CD4-positive, alpha-beta T cell treated with Interleukin-15 for 1 hour (primary cell): ENCODE results near the gene EDAR.

Source experiments
- DNase-seq: peaks from one replicate; pipeline ENCODE4 v3.0.0-alpha.2; 2020

EDAR gene

GRCh38 chr2:108923019-108923700 lies 65.9 kb downstream of the EDAR start:
- no peak for DNase-seq

DNA sequence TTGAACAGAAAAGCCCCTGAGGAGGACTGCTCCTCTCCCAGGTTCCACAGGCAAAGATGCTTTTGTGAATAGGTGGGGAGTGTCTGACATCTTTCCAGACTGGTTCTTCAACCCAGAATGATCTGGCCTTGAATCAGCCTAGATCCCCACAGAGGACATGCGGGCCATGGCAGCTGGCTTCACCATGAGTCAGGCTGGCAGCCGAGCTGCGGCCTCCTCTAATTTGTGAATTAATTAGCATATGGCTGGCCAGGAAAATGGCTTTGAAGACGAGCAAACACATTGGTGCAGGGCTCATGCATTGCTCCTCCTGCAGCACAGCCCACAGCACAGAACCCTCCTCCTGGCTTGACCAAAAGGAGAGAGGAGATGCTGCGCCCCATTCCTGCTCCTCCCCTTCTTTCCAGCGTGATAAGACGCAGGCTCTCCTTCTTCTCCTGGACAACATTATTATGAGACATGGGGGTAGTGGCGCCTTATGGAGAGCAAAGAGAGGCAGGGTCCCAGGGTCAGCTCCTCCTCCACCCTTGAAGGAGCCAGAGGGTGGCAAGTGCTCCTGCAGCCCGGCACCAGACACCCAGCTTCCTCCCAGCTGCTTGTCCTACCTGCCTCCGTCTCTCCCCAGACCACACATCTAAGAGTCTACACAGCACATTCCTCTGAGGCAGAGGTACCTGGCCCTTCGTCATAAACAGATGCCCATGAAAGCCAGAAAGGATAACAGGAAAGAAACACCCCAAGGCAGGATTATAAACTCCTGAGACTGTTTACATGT lies 66.7 kb downstream of the EDAR start:
- DNase-seq = no peak

GRCh38 chr2:108921096-108922030 lies 67.7 kb downstream of the EDAR start:
- no peak for DNase-seq

DNA sequence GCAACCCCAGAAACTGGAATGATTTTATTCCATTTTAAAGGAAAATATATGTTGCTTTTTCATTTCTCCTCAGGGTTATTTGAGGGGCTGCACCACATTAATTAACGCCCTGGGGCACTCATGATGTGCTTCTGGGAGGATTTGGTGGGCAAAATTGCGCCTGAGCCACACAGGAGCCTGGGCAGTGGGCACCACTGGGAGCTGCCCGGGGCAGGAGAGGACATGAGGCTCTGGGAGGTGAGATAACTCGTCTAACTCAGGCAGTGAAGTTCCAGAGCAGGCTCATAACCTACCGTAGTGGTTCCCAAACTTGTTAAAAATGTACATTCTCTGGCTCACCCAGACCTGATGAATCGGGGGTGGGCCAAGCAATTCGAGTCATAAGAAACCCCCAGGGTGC lies 68.3 kb downstream of the EDAR start:
- no peak for DNase-seq

DNA sequence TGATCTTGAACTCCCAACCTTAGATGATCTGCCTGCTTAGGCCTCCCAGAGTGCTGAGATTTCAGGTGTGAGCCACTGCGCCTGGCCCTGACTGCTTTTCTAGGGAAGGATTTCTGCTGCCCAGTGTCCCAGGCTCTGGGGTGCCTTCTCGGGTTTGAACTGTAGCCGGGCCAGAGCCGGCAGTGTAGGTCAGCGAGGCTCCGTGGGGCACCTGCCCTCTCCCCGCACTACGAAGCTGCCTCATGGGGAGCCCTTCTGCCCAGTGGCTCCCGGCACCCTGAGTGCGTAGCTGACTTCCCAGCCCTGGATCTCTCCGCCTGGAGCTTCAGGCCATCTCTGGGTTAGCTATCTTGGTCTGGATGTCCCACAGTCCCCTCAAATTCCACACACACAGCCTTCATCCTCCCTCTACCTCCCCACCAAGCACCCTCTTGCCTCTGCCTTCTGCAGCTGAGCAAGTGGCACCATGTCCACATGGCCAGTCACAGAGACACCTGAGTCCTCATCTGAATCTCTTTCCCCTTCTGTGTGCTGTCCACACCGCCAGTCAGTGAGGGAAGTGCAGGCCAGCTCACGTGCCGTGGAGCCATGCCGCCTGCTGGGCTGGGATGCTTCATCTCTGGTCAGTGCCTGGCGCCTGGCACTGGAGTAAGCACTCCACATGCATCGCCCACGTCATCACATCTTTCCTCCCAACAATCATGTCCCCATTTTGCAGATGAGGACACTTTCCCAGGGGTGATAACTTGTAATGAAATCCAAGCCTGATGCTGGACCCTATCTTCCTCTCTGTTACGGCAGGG lies 69.2 kb downstream of the EDAR start:
- no peak for DNase-seq

DNA sequence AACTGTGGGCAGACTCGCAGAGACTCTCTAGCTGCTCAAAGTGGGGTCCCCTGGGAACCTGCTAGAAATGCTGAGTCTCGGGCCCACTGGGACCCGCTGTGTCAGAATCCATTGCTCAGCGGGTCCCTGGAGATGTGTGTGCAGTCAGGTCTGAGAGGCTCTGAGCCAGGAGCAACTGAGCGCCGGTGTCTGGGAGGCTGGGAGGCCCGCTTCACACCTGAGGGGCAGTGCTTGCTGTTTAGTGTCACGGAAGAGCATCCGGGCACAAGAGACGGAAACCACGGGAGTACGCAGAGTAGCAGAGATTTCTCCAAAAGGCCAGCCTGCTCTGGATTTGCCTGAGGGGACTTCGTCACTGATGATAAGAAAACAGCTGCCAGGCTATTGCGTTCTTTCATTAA lies 70.1 kb downstream of the EDAR start:
- DNase-seq = no peak

DNA sequence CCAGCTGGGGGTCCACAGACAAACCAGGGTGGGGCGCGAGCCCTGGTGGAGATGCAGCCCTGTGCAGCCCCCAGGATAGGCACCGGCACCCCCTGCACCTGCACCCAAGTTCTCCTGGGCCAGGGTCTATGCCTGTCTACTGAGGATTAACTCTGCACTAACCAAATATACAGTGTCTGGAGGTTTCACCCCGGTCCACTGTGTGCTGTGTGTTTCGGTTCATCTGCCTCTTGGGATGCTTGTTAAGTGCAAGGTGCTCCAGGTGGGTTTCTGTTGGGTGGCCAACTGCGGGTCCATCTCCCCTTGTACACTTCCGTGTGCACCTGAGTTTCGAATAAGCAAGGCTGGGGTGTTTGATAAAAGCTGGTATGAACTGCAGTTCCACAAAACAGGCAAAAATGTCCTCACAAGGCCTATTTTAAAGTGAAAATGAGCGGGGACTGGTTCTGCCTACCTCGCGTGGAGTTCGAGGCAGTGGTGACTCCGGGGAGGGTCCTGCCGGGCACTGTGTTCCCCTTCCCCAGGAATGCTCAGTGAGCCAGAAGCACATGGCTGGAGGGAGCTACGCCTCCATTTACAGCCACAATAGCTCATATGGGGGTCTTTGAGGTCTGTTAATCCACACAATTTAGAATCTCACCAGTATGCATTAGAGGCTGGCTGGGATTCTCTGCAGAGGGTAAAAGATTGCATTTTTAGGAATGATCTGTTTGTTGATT lies 70.7 kb downstream of the EDAR start:
- no peak for DNase-seq

- DNase-seq = no peak
These were observed 71.5 kb downstream of the EDAR start for GRCh38 chr2:108917526-108917925.

DNA sequence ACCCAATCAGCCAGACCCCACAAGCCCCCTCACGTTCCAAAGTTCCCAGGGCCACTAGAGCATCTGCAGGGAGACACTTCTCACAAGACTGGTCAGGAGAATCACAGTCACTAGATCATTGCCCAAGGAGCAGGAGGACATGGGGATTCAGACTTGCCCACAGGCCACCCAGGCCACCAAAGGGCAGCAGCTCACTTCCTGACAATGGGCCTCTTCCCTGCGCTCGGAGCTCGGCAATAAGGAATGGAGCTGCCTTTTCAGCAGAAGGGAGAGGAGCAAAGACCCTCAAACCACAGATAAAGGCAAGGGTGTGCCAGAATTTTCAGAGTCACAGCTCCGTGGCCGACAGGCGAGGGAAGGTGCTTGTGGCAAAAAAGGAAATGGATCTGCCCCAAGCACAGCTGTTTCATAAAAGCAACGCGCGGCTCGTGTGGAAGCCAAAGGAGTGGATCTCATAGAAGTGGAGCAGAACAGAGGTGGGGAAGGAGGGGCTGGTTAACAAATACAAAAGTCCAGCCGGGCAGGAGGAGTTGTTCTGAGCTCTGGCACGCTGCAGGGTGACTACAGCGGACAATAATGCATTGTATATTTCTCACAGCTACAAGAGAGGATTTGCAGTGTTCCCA lies 72.1 kb downstream of the EDAR start:
- no peak for DNase-seq

DNA sequence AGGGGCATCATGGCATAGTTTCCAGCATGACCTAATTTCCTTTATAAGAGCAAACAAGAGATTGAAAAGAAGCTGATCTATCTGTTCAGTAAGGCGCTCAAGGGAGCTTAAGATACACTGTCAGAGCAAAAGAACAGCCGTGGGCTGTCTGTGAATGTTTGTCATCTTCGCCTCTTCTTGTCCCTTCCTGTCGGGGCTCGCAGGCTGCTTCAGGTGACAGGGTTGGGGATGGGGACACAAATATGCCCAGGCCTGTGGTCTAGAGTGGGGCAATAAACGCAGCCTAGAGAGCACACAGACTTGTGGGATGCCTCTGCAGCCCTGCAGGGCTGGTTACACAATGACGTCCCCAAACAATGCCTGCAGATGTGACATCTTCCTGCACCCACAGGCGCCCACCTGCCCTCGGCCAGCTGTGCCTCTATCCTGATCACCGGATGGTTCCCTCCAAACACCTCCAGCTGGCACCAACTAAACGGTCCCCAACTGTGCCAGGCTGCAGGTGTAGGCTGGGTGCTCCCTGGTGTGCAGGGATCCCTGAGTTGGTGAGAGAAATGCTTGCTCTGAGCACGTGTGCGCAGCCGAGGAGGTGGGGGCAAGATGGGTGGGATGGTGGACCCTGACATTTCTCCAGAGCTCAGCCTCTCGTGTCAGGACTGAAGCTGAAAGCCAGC lies 72.8 kb downstream of the EDAR start:
- DNase-seq = no peak

DNA sequence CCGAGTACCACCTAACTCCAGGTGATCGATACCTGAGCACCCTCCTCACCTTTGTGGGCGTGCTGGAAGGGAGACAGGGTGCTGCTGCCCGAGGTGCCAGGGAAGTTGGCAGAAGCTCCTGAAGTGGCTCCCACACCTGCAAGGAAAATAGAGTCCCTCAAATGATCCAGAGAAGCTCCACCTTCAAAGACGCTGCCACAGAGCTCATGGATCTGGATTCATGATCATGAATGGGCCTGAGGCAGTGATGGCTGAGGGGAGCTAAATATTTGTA lies 76.5 kb downstream of the EDAR start:
- DNase-seq = no peak

GRCh38 chr2:108911807-108912628 lies 77.0 kb downstream of the EDAR start:
- DNase-seq = no peak

DNA sequence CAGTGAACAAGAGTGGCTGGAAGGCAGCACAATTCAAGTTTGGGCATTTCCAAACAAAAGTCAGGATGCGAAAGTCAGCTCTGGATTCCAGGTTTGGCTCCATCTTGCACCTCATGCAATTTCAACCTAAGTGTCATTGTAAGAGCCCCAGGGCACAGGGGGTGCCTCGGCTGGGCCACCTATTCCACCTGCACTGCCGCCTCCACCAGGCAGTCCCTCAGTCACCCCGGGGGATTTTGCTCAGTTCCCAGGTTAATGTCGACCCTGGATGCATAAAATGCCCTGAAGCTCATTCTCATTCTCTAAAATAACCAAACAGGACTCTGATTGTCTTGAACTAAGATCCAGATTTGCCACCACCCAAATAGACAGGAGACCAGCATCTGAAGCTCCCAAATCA lies 77.6 kb downstream of the EDAR start:
- DNase-seq = no peak

- DNase-seq = no peak
These were observed 78.3 kb downstream of the EDAR start for GRCh38 chr2:108910541-108911396.

DNA sequence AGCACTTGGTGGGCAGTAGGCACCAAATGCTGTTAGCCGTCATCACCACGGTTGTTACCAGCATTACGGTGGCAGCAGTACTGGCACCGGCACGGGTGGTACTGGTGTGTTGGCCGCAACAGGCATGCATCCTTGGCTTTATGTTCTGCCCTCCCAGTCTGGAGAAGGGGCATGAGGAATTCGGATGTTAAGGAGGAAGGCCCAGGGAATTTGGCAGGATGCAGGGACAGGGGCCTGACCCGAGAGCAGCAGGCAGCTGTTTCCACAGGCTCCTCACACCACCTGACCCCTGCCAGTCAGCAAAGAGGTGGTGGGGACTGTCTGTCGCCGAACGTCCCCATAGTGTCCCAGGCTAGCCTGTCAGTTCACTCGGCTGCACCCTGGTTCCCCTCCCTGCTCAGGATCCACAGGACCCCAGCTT lies 79.0 kb downstream of the EDAR start:
- DNase-seq = no peak

DNA sequence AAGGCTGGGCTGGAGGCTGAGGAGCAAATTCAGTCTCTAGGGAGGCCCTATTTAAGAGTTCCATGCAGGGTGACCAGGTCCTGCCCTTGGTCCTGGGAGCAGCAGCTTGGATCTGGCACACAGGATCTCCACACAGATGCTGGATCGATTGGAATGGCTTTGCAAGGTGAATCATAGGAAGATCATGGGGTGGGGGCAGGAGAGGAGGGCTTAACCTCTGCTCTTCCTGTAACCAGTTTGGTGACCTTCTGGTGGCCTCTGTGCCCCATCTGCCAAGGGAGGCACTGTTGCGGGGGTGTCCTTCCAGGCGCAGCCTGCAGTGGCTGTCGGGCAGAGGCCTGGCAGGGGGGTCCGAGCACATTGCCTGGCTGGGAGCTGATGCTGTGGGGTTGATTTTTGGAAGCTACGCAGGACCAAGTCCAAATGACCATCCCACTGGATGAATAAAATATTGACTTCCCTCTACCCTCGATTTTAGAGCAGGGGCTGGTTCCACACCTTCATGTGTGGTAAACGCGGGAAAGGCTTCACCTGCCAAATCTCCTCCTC lies 79.7 kb downstream of the EDAR start:
- DNase-seq = no peak

GRCh38 chr2:108908713-108909070 lies 80.3 kb downstream of the EDAR start:
- no peak for DNase-seq

DNA sequence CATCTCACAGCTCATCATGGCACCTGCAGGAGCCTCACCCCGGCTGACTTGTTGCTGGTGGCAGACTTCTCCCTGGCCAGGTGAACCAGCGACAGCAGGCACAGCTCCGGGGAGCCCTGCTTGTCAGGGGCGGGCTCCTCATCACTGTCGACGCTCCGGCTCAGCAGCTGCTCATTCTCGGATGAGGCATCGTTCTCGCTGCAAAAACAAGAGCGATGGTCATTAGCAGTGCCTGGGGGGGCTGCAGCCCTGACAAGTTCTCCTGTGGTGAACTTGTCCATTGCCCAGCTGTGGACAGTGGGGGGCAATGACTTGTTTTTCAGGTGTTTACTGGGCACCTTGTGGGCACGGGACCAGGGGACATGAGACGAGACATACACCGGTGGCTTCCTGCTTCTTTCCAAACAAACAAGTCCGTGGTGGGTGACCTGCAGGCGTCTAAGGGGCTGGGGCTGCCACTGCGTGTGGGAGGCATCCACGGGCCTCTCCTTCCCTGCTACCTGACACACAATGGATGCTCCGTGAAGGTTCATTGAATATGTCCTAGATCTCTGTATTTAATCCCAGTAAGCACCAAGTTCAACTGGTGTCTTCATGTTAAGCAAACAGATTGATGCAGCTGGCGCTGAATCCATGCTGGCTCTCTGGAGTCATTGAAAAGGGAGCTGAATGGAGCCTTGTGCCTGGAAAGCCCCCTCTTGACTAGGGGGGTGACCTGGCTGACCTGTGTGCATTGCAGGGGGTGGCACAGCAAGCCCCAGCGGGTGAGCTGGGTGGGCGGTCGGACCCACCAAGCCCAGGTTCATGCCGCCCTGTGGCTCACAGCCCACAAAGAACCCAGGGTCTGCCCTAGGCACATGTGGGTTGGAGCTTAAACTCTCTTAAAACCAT lies 81.0 kb downstream of the EDAR start:
- no peak for DNase-seq
